GM19372 (cell line): ENCODE measurements around the gene NUP107.
A peak's percentile ranks its signal among the peaks of the same experiment; 100 is the strongest.

ENCODE experiments used
- ATAC-seq: cut with Tn5 transposase; IDR thresholded peaks from one replicate; pipeline ENCODE4 v1.9.1; 2021; ENCODE audit warnings: mild to moderate bottlenecking, low read depth, moderate library complexity; ENCODE audit not compliant: unreplicated experiment

NUP107 gene

GRCh38 chr12:68733661-68734071 is 46.9 kb downstream of the NUP107 start:
- ATAC-seq = no peak

- ATAC-seq = no peak
Measured at GRCh38 chr12:68739891-68740290, 53.1 kb downstream of the NUP107 start.

GRCh38 chr12:68743356-68743755 is 56.6 kb downstream of the NUP107 start:
- no peak for ATAC-seq

GRCh38 chr12:68745376-68745903 is 58.7 kb downstream of the NUP107 start:
- ATAC-seq = no peak

GRCh38 chr12:68745904-68746571 is 59.3 kb downstream of the NUP107 start, which contains the start of gene SLC35E3:
Gene SLC35E3, plus strand, starts transcription at chr12:68746176. Its CDS starts 202 bp downstream, at chr12:68746378.
- ATAC-seq = peak; percentile 96

GRCh38 chr12:68746572-68747180 is 59.9 kb downstream of the NUP107 start:
- peak; percentile 31 for ATAC-seq

- ATAC-seq = no peak
Measured at GRCh38 chr12:68749443-68749842, 62.7 kb downstream of the NUP107 start.

- no peak for ATAC-seq
Measured at GRCh38 chr12:68749861-68750260, 63.1 kb downstream of the NUP107 start.

- no peak for ATAC-seq
Measured at GRCh38 chr12:68750506-68750905, 63.7 kb downstream of the NUP107 start.

GRCh38 chr12:68755536-68756243 is 68.9 kb downstream of the NUP107 start:
- ATAC-seq = no peak

GRCh38 chr12:68759852-68760251 is 73.1 kb downstream of the NUP107 start:
- no peak for ATAC-seq

- ATAC-seq = no peak
Measured at GRCh38 chr12:68760806-68761441, 74.1 kb downstream of the NUP107 start.

- ATAC-seq = no peak
Measured at GRCh38 chr12:68761442-68761812, 74.6 kb downstream of the NUP107 start.

GRCh38 chr12:68761901-68762630 is 75.3 kb downstream of the NUP107 start:
- ATAC-seq = no peak

- no peak for ATAC-seq
Measured at GRCh38 chr12:68762691-68763090, 75.9 kb downstream of the NUP107 start.

- ATAC-seq = no peak
Measured at GRCh38 chr12:68765696-68766095, 78.9 kb downstream of the NUP107 start.

GRCh38 chr12:68766646-68767045 is 79.9 kb downstream of the NUP107 start:
- no peak for ATAC-seq

GRCh38 chr12:68767191-68767590 is 80.4 kb downstream of the NUP107 start:
- no peak for ATAC-seq

- no peak for ATAC-seq
Measured at GRCh38 chr12:68768431-68768939, 81.7 kb downstream of the NUP107 start.

GRCh38 chr12:68769941-68770340 is 83.2 kb downstream of the NUP107 start:
- ATAC-seq = no peak
